B cell (primary cell): Measurements from ENCODE around the gene ATCAY. TPM values are rescaled to one million over a fixed set of nuclear protein-coding genes. Genes with fewer than 3 reads are reported as not detected.

Source experiments
- ATAC-seq: fragments of 200-7000 bp; cut with Tn5 transposase; one replicate; pipeline ENCODE4 v1.10.0; 2021; ENCODE audit warnings: low read depth, mild to moderate bottlenecking, moderate number of reproducible peaks, moderate library complexity
- CTCF ChIA-PET: fragments of 350-600 bp; sonication (Branson Sonifier 250); formaldehyde crosslinking; loops from one replicate; lab custom pipeline; 2021; ENCODE audit warnings: antibody characterized with exemption, inconsistent platforms; lab: Charles Lee
- POLR2A ChIA-PET: fragments of 350-600 bp; sonication (Branson Sonifier 250); formaldehyde crosslinking; loops from one replicate; lab custom pipeline; 2021; ENCODE audit warnings: antibody characterized with exemption; lab: Charles Lee
- DNase-seq: peaks from one replicate; pipeline ENCODE4 v3.0.0; 2013
- H2AFZ ChIP-seq: 2 replicates; pipeline ENCODE4 v1.6.1; 2012; ENCODE audit warnings: mild to moderate bottlenecking, low read depth, low read length; ENCODE audit not compliant: insufficient read depth, poor library complexity, severe bottlenecking
- H3K27ac ChIP-seq, 2 donors: 1 replicate in 1 of 2; 2 replicates in 1 of 2; pipeline ENCODE4 v1.5.1; 2012 to 2013; ENCODE audit warnings: low read length in 2 of 2, mild to moderate bottlenecking in 2 of 2, moderate library complexity in 1 of 2
- H3K27me3 ChIP-seq, 4 experiments: fragments of 200-600 bp in 1 of 4; sonication (generic) in 1 of 4; replicated peaks in 1 of 4; 1 replicate in 2 of 4; 2 replicates in 2 of 4; pipeline versions ENCODE4 v1.6.1 to v1.7.0; 2013 to 2016; ENCODE audit warnings: low read length in 3 of 4, mild to moderate bottlenecking in 2 of 4, mixed read lengths in 1 of 4, moderate library complexity in 1 of 4; ENCODE audit not compliant: insufficient read depth in 4 of 4, control insufficient read depth in 3 of 4; ENCODE audit errors: control extremely low read depth in 1 of 4
- H3K36me3 ChIP-seq, 2 experiments: replicated peaks in 1 of 2; 1 replicate in 1 of 2; 2 replicates in 1 of 2; pipeline versions ENCODE4 v1.6.1 to v1.7.1; 2013; ENCODE audit warnings: low read length in 1 of 2; ENCODE audit not compliant: insufficient read depth in 2 of 2, control insufficient read depth in 1 of 2; ENCODE audit errors: control extremely low read depth in 1 of 2, extremely low read depth in 1 of 2
- H3K4me1 ChIP-seq, 2 donors: fragments of 200-600 bp in 1 of 2; sonication (generic) in 1 of 2; 1 replicate in 1 of 2; 2 replicates in 1 of 2; pipeline versions ENCODE4 v1.5.1 to v1.6.1; 2013 to 2017; ENCODE audit warnings: low read length in 2 of 2; ENCODE audit not compliant: control insufficient read depth in 2 of 2, insufficient read depth in 2 of 2
- H3K4me2 ChIP-seq: replicated peaks from 2 replicates; pipeline ENCODE3; 2012; ENCODE audit warnings: mild to moderate bottlenecking, low read depth, low read length; ENCODE audit not compliant: poor library complexity, severe bottlenecking
- H3K4me3 ChIP-seq, 5 experiments: fragments of 200-600 bp in 1 of 5; sonication (generic) in 1 of 5; 1 replicate in 3 of 5; 2 replicates in 2 of 5; pipeline versions ENCODE4 v1.5.1 to v1.7.0; 2011 to 2016; ENCODE audit warnings: low read length in 4 of 5, mild to moderate bottlenecking in 4 of 5, low read depth in 2 of 5, control low read depth in 1 of 5, moderate library complexity in 1 of 5; ENCODE audit not compliant: insufficient read depth in 1 of 5; ENCODE audit errors: control extremely low read depth in 1 of 5, extremely low read depth in 1 of 5
- H3K79me2 ChIP-seq: fragments of 200-600 bp; sonication (generic); one replicate; pipeline ENCODE4 v1.6.0; 2016; ENCODE audit warnings: low read length; ENCODE audit not compliant: control insufficient read depth, insufficient read depth
- H3K9ac ChIP-seq: fragments of 200-600 bp; sonication (generic); 2 replicates; pipeline ENCODE4 v1.6.1; 2017; ENCODE audit warnings: mild to moderate bottlenecking, low read length, moderate library complexity
- H3K9me3 ChIP-seq, 3 donors: one replicate each; pipeline versions ENCODE4 v1.6.1 to v1.7.1; 2013; ENCODE audit warnings: low read length in 2 of 3; ENCODE audit not compliant: control insufficient read depth in 2 of 3, insufficient read depth in 1 of 3; ENCODE audit errors: control extremely low read depth in 1 of 3
- H4K20me1 ChIP-seq: 2 replicates; pipeline ENCODE4 v1.6.0; 2012; ENCODE audit warnings: mild to moderate bottlenecking, low read length; ENCODE audit not compliant: insufficient read depth, control insufficient read depth, poor library complexity, severe bottlenecking
- H3K27ac Mint-ChIP-seq: one replicate; pipeline ENCODE4 v1.8.0; 2021; ENCODE audit warnings: mixed read lengths
- H3K27me3 Mint-ChIP-seq: one replicate; pipeline ENCODE4 v1.8.0; 2021; ENCODE audit warnings: mixed read lengths
- H3K4me1 Mint-ChIP-seq: one replicate; pipeline ENCODE4 v1.8.0; 2021; ENCODE audit warnings: mixed read lengths
- H3K4me3 Mint-ChIP-seq: one replicate; pipeline ENCODE4 v1.8.0; 2021; ENCODE audit warnings: mixed read lengths
- H3K9me3 Mint-ChIP-seq: one replicate; pipeline ENCODE4 v1.8.0; 2022; ENCODE audit warnings: mixed read lengths; ENCODE audit not compliant: insufficient read depth
- EZH2 ChIP-seq: IDR thresholded peaks from 2 replicates; pipeline ENCODE4 v1.6.1; 2012; ENCODE audit warnings: borderline replicate concordance, low read depth, mild to moderate bottlenecking, moderate library complexity, low read length; ENCODE audit not compliant: insufficient read depth, poor library complexity, severe bottlenecking
- WGBS: methylation state at CpG from one replicate; pipeline ENCODE4 v1.1.5; 2013; ENCODE audit warnings: missing lambda C conversion rate; ENCODE audit not compliant: insufficient coverage; 5-methylcytosine and 5-hydroxymethylcytosine counted together
- intact Hi-C: fragments of 100-400 bp; cut with micrococcal nuclease; formaldehyde crosslinking; loops from one replicate; pipeline ENCODE4 v1.10.0; 2022
- polyA plus RNA-seq: library from polyadenylated mRNA; depleted of rRNA; stranded (reverse); fragments of >200 nt; gene quantifications from 2 replicates; pipeline ENCODE4 v1.2.3, GENCODE V29; 2012
- total RNA-seq, 2 donors: library from RNA; stranded (reverse); fragments of 120-200 nt in 1 of 2; gene quantifications; 1 replicate in 1 of 2; 2 replicates in 1 of 2; pipeline versions ENCODE4 v1.2.3 to v1.2.4, GENCODE V29; 2013 to 2022
- TF ChIP-seq, protein P1 (sequence below): fragments of 200-600 bp; IDR thresholded peaks from one replicate; pipeline ENCODE4 v1.8.0; 2022; ENCODE audit warnings: antibody characterized with exemption, mild to moderate bottlenecking

Gene ATCAY
- total and polyA plus RNA-seq, 2 donors (not counting 1 experiment from before 2014, with no cell fraction given), result not detected

DNA sequence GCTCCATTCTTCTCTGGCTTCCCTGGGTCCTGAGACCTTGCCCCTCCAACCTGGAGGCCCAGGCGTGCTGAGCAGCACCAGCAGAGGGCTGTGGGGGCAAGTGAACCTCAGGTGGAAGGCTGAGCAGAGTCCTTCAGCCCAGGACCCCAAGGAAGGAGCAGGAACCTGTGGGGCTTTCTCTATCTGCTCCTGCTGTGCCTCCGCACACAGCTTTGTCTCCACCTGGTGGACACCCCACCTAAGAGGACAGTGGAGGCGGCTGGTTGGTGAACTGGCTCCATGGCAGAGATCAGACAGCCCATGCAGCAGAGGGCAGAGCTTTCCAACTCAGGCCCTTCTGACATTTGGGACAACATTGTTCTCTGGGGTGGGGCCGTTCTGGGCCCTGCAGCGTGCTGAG, 31.4 kb upstream of the ATCAY start:
- Histone ChIP-seq H3K79me2 (no peaks in the 10 kb centered on the region), H3K4me2 (no peak overlapping the region), H3K36me3 (no peaks in the 10 kb centered on the region), H3K9ac (no peak overlapping the region), H3K4me1 (peaks cover 0 to 8% of the 10 kb centered on the region in 2 donors), H3K27me3 (no peaks in the 10 kb centered on the region), H3K27ac (no peak overlapping the region), H4K20me1 (no peaks in the 10 kb centered on the region), H3K9me3 (peaks cover 0 to 17% (median 5%) of the 10 kb centered on the region in 3 donors), H2AFZ (no peak overlapping the region), H3K4me3 (no peak overlapping the region)
- H3K27me3 Mint-ChIP-seq, result peaks cover 3% of the 10 kb centered on the region
- TF ChIP-seq EZH2, result no peak
- TF ChIP-seq, protein P1, sequence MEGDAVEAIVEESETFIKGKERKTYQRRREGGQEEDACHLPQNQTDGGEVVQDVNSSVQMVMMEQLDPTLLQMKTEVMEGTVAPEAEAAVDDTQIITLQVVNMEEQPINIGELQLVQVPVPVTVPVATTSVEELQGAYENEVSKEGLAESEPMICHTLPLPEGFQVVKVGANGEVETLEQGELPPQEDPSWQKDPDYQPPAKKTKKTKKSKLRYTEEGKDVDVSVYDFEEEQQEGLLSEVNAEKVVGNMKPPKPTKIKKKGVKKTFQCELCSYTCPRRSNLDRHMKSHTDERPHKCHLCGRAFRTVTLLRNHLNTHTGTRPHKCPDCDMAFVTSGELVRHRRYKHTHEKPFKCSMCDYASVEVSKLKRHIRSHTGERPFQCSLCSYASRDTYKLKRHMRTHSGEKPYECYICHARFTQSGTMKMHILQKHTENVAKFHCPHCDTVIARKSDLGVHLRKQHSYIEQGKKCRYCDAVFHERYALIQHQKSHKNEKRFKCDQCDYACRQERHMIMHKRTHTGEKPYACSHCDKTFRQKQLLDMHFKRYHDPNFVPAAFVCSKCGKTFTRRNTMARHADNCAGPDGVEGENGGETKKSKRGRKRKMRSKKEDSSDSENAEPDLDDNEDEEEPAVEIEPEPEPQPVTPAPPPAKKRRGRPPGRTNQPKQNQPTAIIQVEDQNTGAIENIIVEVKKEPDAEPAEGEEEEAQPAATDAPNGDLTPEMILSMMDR, result peak; percentile 15
- H3K4me1 Mint-ChIP-seq, result peaks cover 8% of the 10 kb centered on the region
- no peak overlapping the region for H3K27ac Mint-ChIP-seq
- ATAC-seq (no peak), DNase-seq (peak; percentile 42)
- CTCF ChIA-PET, result interaction anchor here (0.5 to 1.4 kb wide), 4 partner anchors 9 to 563 kb away, joined by 3 to 6 read pairs (median 4); no protein-coding TSS in a partner anchor
- POLR2A ChIA-PET, result interaction anchor here (0.6 kb wide), 1 partner anchor 94 kb away, joined by 3 read pairs; no protein-coding TSS in a partner anchor
- WGBS, result 49% methylated on average over 5 of the region's 5 CpGs
- intact Hi-C loops, result no loop called here
- H3K4me3 Mint-ChIP-seq, result no peak overlapping the region
- H3K9me3 Mint-ChIP-seq, result peaks cover 2% of the 10 kb centered on the region

DNA sequence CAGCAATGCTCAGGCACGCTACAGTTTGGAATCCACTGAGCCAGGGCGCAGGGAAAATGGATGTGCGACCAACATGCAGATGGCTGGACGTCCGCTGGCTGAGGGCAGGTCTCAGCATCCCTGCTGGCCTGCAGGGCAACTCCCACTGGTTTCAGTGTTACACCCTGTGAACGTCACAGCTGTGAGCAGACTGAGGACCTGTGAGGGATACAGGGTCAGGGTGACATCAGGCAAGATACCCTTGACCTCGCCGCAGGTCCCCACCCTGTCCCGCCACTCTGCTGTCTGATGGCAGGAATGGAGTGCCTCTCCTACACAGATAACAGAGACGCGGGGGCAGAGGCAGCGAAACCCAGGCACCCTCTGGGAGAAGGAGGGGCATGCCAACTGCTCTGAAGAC, 30.7 kb upstream of the ATCAY start:
- no peaks in the 10 kb centered on the region for H3K27me3 ChIP-seq
- no peak overlapping the region for H2AFZ ChIP-seq
- H3K9ac ChIP-seq, result no peak overlapping the region
- peaks cover 3% of the 10 kb centered on the region for H3K27me3 Mint-ChIP-seq
- no peak overlapping the region for H3K27ac ChIP-seq
- ATAC-seq, result no peak
- no peak overlapping the region for H3K27ac Mint-ChIP-seq
- H3K4me3 ChIP-seq, result no peak overlapping the region
- POLR2A ChIA-PET, result interaction anchor here (0.6 kb wide), 1 partner anchor 93 kb away, joined by 3 read pairs; no protein-coding TSS in a partner anchor
- DNase-seq, result no peak
- no peaks in the 10 kb centered on the region for H4K20me1 ChIP-seq
- peaks cover 0 to 17% (median 5%) of the 10 kb centered on the region in 3 donors for H3K9me3 ChIP-seq
- H3K9me3 Mint-ChIP-seq, result peaks cover 2% of the 10 kb centered on the region
- peaks cover 10% of the 10 kb centered on the region for H3K4me1 Mint-ChIP-seq
- intact Hi-C loops, result no loop called here
- WGBS, result 90% methylated on average over 12 of the region's 12 CpGs
- no peak overlapping the region for H3K4me2 ChIP-seq
- no peak for TF ChIP-seq EZH2
- TF ChIP-seq, protein P1, result no peak
- CTCF ChIA-PET, result interaction anchor here (1.0 to 1.4 kb wide), 2 partner anchors 8 to 45 kb away, joined by 3 to 6 read pairs; no protein-coding TSS in a partner anchor
- no peaks in the 10 kb centered on the region for H3K36me3 ChIP-seq
- no peak overlapping the region for H3K4me3 Mint-ChIP-seq
- H3K79me2 ChIP-seq, result no peaks in the 10 kb centered on the region
- peaks cover 0 to 8% of the 10 kb centered on the region in 2 donors for H3K4me1 ChIP-seq
